HEK293 (cell line): ENCODE data around the gene TBXA2R.

Experiments used
- AEBP2 ChIP-seq: fragments of 450-650 bp; formaldehyde crosslinking; IDR thresholded peaks from 2 replicates; pipeline ENCODE4 v1.5.1; 2016; ENCODE audit warnings: missing biosample characterization, missing genetic modification characterization, borderline replicate concordance
- EGR2 ChIP-seq: fragments of 450-650 bp; formaldehyde crosslinking; IDR thresholded peaks from 2 replicates; pipeline ENCODE4 v1.5.1; 2016; ENCODE audit warnings: low read depth, missing biosample characterization, missing genetic modification characterization
- KLF9 ChIP-seq: fragments of 450-650 bp; formaldehyde crosslinking; IDR thresholded peaks from 2 replicates; pipeline ENCODE4 v1.5.1; 2016; ENCODE audit warnings: missing biosample characterization, missing genetic modification characterization, low read depth
- PRDM6 ChIP-seq: fragments of 450-650 bp; formaldehyde crosslinking; IDR thresholded peaks from 2 replicates; pipeline ENCODE4 v1.5.1; 2017; ENCODE audit warnings: missing biosample characterization, missing genetic modification characterization
- SP3 ChIP-seq: fragments of 450-650 bp; formaldehyde crosslinking; IDR thresholded peaks from 2 replicates; pipeline ENCODE4 v1.5.1; 2016; ENCODE audit warnings: missing biosample characterization, missing genetic modification characterization
- ZBTB20 ChIP-seq: fragments of 450-650 bp; formaldehyde crosslinking; IDR thresholded peaks from 2 replicates; pipeline ENCODE4 v1.5.1; 2016; ENCODE audit warnings: missing biosample characterization, missing genetic modification characterization
- ZBTB6 ChIP-seq: fragments of 450-650 bp; formaldehyde crosslinking; IDR thresholded peaks from 2 replicates; pipeline ENCODE4 v1.5.1; 2017; ENCODE audit warnings: missing biosample characterization, missing genetic modification characterization
- ZBTB7A ChIP-seq: fragments of 450-650 bp; formaldehyde crosslinking; IDR thresholded peaks from 2 replicates; pipeline ENCODE4 v1.5.1; 2016; ENCODE audit warnings: low read depth, missing biosample characterization, missing genetic modification characterization
- ZNF114 ChIP-seq: fragments of 450-650 bp; formaldehyde crosslinking; IDR thresholded peaks from 2 replicates; pipeline ENCODE4 v1.5.0; 2017; ENCODE audit warnings: missing biosample characterization, missing genetic modification characterization
- ZNF146 ChIP-seq: fragments of 450-650 bp; formaldehyde crosslinking; IDR thresholded peaks from 2 replicates; pipeline ENCODE4 v1.5.1; 2016; ENCODE audit warnings: missing biosample characterization, missing genetic modification characterization
- ZNF174 ChIP-seq: fragments of 450-650 bp; formaldehyde crosslinking; IDR thresholded peaks from 2 replicates; pipeline ENCODE4 v1.5.0; 2017; ENCODE audit warnings: missing biosample characterization, mild to moderate bottlenecking, missing genetic modification characterization
- ZNF23 ChIP-seq: fragments of 450-650 bp; formaldehyde crosslinking; IDR thresholded peaks from 2 replicates; pipeline ENCODE4 v1.5.1; 2016; ENCODE audit warnings: missing biosample characterization, missing genetic modification characterization, borderline replicate concordance
- ZNF266 ChIP-seq: fragments of 450-650 bp; formaldehyde crosslinking; IDR thresholded peaks from 2 replicates; pipeline ENCODE4 v1.5.1; 2016; ENCODE audit warnings: missing biosample characterization, missing genetic modification characterization, low read depth
- ZNF292 ChIP-seq: fragments of 450-650 bp; formaldehyde crosslinking; IDR thresholded peaks from 2 replicates; pipeline ENCODE4 v1.5.1; 2016; ENCODE audit warnings: low read depth, missing biosample characterization, missing genetic modification characterization, borderline replicate concordance
- ZNF398 ChIP-seq: fragments of 450-650 bp; formaldehyde crosslinking; IDR thresholded peaks from 2 replicates; pipeline ENCODE4 v1.5.1; 2017; ENCODE audit warnings: missing biosample characterization, missing genetic modification characterization
- ZNF510 ChIP-seq: fragments of 450-650 bp; formaldehyde crosslinking; IDR thresholded peaks from 2 replicates; pipeline ENCODE4 v1.5.1; 2018; ENCODE audit warnings: mild to moderate bottlenecking, missing genetic modification characterization, missing biosample characterization; ENCODE audit not compliant: insufficient replicate concordance
- ZNF521 ChIP-seq: fragments of 450-650 bp; formaldehyde crosslinking; IDR thresholded peaks from 2 replicates; pipeline ENCODE4 v1.5.1; 2017; ENCODE audit warnings: missing biosample characterization, mild to moderate bottlenecking, missing genetic modification characterization
- ZNF529 ChIP-seq: fragments of 450-650 bp; formaldehyde crosslinking; IDR thresholded peaks from 2 replicates; pipeline ENCODE4 v1.5.1; 2017; ENCODE audit warnings: missing genetic modification characterization, missing biosample characterization; ENCODE audit not compliant: insufficient replicate concordance
- ZNF530 ChIP-seq: fragments of 450-650 bp; formaldehyde crosslinking; IDR thresholded peaks from 2 replicates; pipeline ENCODE4 v1.5.1; 2016; ENCODE audit warnings: low read depth, missing biosample characterization, missing genetic modification characterization
- ZNF548 ChIP-seq: fragments of 450-650 bp; formaldehyde crosslinking; IDR thresholded peaks from 2 replicates; pipeline ENCODE4 v1.5.1; 2016; ENCODE audit warnings: missing biosample characterization, missing genetic modification characterization
- ZNF623 ChIP-seq: fragments of 450-650 bp; formaldehyde crosslinking; IDR thresholded peaks from 2 replicates; pipeline ENCODE4 v1.5.1; 2016; ENCODE audit warnings: missing biosample characterization, missing genetic modification characterization
- ZNF670 ChIP-seq: fragments of 450-650 bp; formaldehyde crosslinking; IDR thresholded peaks from 2 replicates; pipeline ENCODE4 v1.5.1; 2016; ENCODE audit warnings: missing biosample characterization, missing genetic modification characterization, low read depth
- ZNF692 ChIP-seq: fragments of 450-650 bp; formaldehyde crosslinking; IDR thresholded peaks from 2 replicates; pipeline ENCODE4 v1.5.1; 2016; ENCODE audit warnings: missing biosample characterization, missing genetic modification characterization
- ZNF704 ChIP-seq: fragments of 450-650 bp; formaldehyde crosslinking; IDR thresholded peaks from 2 replicates; pipeline ENCODE4 v1.5.1; 2016; ENCODE audit warnings: missing biosample characterization, missing genetic modification characterization
- ZNF843 ChIP-seq: fragments of 450-650 bp; formaldehyde crosslinking; IDR thresholded peaks from 2 replicates; pipeline ENCODE4 v1.5.1; 2016; ENCODE audit warnings: missing biosample characterization, missing genetic modification characterization
- TF ChIP-seq, protein P1 (sequence below): fragments of 450-650 bp; formaldehyde crosslinking; IDR thresholded peaks from 2 replicates; pipeline ENCODE4 v1.5.1; 2016; ENCODE audit warnings: missing biosample characterization, missing genetic modification characterization
- TF ChIP-seq, protein P2 (sequence below): fragments of 450-650 bp; formaldehyde crosslinking; IDR thresholded peaks from 2 replicates; pipeline ENCODE4 v1.5.1; 2016; ENCODE audit warnings: missing biosample characterization, missing genetic modification characterization
- TF ChIP-seq, protein P3 (sequence below): fragments of 450-650 bp; formaldehyde crosslinking; optimal IDR thresholded peaks from 2 replicates; pipeline ENCODE3; 2016; ENCODE audit warnings: missing biosample characterization, mild to moderate bottlenecking, missing genetic modification characterization

The TBXA2R gene

GRCh38 chr19:3642987-3643673 is 36.5 kb upstream of the TBXA2R start (continued):
- TF ChIP-seq, protein P1, sequence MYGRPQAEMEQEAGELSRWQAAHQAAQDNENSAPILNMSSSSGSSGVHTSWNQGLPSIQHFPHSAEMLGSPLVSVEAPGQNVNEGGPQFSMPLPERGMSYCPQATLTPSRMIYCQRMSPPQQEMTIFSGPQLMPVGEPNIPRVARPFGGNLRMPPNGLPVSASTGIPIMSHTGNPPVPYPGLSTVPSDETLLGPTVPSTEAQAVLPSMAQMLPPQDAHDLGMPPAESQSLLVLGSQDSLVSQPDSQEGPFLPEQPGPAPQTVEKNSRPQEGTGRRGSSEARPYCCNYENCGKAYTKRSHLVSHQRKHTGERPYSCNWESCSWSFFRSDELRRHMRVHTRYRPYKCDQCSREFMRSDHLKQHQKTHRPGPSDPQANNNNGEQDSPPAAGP (tag by site-specific recombination): no peak
- TF ChIP-seq ZBTB20 (tag by site-specific recombination): no peak
- no peak for TF ChIP-seq ZNF521 (tag by site-specific recombination)
- no peak for TF ChIP-seq ZNF510
- TF ChIP-seq ZNF174 (tag by site-specific recombination): no peak
- no peak for TF ChIP-seq ZNF704 (tag by site-specific recombination)
- TF ChIP-seq, protein P2, sequence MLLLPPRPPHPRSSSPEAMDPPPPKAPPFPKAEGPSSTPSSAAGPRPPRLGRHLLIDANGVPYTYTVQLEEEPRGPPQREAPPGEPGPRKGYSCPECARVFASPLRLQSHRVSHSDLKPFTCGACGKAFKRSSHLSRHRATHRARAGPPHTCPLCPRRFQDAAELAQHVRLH (tag by site-specific recombination): no peak
- no peak for TF ChIP-seq ZNF266 (tag by site-specific recombination)
- no peak for TF ChIP-seq ZNF146 (tag by site-specific recombination)
- peak; percentile 99 for TF ChIP-seq EGR2
- TF ChIP-seq PRDM6 (tag by site-specific recombination): no peak
- no peak for TF ChIP-seq ZNF292 (tag by site-specific recombination)
- TF ChIP-seq ZNF530 (tag by site-specific recombination): no peak
- no peak for TF ChIP-seq ZNF23 (tag by site-specific recombination)
- no peak for TF ChIP-seq ZNF398
- TF ChIP-seq ZNF843 (tag by site-specific recombination): no peak
- peak; percentile 73 for TF ChIP-seq SP3 (tag by site-specific recombination)
- TF ChIP-seq ZBTB6 (tag by site-specific recombination): peak; percentile 61; the same call in 1 of the 2 replicates
- no peak for TF ChIP-seq ZNF114 (tag by site-specific recombination)
- TF ChIP-seq ZNF623: no peak
- TF ChIP-seq ZNF548 (tag by site-specific recombination): no peak
- peak; percentile 90 for TF ChIP-seq KLF9
- TF ChIP-seq ZNF670 (tag by site-specific recombination): no peak
- TF ChIP-seq, protein P3, sequence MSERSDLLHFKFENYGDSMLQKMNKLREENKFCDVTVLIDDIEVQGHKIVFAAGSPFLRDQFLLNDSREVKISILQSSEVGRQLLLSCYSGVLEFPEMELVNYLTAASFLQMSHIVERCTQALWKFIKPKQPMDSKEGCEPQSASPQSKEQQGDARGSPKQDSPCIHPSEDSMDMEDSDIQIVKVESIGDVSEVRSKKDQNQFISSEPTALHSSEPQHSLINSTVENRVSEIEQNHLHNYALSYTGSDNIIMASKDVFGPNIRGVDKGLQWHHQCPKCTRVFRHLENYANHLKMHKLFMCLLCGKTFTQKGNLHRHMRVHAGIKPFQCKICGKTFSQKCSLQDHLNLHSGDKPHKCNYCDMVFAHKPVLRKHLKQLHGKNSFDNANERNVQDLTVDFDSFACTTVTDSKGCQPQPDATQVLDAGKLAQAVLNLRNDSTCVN: no peak
- no peak for TF ChIP-seq ZNF529 (tag by site-specific recombination)
- TF ChIP-seq ZBTB7A: no peak
- TF ChIP-seq ZNF692: no peak
- no peak for TF ChIP-seq AEBP2
